HL-60/S4 treated with retinoic acid at 250 ng/mL for 4 days and 3 days (cell line): ENCODE results near the gene INPP4B.

ENCODE experiments used
- in situ Hi-C: fragments of 300-500 bp; cut with MboI; formaldehyde crosslinking; loops from 2 replicates; pipeline ENCODE4 v1.7.0; 2022; ENCODE audit warnings: low sequenced_read_pairs

Gene INPP4B

DNA sequence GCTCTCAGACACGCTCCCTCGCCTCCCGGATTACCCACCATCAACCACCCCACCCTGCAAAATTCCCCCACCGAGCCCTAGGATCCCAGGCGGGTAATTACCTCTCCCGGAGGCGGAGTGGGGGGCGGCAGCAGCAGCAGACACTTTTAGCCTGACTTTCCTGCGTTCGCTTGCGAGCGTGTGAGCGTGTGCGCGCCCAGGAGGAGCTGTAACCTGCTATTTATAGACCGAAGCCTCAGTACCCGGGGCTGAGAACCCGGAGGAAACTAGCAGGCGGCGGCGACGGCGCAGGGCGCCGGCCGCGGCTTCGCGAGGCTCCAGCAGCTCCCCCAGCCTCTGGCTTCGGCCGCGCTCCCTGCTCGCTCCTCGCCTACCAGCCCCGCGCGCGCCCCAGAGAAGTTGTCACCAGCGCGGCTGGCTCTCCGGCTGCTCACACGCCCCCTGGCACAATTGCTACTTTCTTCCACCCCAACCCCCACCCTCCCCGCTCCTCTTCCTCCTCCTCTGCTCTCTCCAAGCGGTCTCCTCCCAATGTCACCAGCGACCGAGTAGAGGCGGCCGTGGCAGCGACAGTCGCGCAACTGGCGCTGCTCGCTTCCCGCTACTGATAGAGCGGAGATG, at the start of gene INPP4B:
INPP4B (minus strand) TSS at position 194 of the 621 bp plus-strand sequence.
- in situ Hi-C loops = no loop called here

DNA sequence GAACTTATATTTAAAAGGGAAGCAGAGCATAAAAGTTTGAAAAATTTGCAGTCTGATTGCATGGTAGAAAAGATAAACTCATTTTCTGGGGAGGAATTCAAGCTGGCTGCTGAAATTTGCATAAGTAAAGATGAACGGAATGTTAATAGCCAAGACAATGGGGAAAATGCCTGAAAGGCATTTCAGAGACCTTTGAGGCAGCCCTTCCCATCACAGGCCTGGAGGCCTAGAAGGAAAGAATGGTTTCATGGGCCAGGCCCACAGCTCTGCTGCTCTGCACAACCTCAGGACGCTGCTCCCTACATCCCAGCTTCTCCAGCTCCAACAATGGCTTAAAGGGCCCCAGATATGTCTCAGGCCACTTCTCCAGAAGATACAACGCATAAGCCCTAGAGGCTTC, 46.9 kb upstream of the INPP4B start:
- in situ Hi-C loops = no loop called here

DNA sequence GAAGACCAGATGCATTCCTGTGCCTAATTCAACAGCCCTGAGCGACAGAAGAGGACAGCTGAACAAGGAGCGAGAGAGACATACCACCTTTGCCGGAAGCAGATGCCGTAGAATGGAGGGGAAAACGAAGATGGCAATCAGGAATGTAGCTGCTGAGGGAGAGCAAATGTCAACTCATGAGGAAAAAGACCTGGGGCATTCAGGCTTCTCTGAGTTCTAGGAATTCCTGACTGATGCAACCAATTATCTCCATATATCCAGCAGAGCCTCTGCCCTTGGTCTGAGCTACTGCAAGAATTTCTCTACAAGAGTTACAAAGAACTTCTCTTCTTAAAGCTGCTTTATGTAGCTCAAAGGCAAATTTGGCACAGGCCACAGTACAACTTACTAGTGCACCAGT, 40.5 kb upstream of the INPP4B start:
- in situ Hi-C loops = no loop called here

DNA sequence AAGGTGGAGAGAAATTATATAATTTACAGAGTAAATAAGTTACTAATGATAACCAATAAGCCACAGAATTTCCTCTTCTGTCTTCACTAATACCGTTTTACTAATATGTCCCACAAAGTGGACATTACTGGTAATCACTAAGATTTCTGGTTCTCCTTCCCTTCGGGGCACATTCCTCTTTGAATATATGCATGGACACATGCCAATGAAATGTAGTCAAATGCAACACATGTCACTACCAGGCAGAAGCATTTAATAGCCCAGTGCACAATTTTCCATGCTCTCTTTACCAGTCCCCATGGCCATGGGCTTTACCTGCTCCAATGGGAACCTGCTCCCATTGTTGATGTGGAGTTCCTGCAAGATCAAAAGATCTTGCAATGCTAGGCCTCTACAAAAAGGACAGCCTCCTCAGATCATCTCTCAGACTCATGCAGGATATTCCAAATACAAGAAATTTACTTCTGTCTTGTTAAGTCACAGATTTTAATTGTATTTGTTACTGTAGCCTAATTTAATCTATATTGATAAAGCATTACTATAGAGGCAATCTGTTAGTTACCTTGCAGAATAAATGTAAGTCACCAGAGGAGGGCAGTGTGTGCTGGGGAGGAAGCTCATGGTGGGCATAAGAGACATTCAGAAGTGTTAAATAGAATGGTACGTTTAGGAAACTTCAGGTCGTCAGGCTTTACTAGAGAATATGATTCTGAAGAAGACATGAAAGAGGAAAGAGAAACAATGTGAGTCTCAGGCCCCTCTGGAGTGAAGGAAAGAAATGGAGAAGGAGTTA, 37.1 kb upstream of the INPP4B start:
- in situ Hi-C loops = no loop called here

DNA sequence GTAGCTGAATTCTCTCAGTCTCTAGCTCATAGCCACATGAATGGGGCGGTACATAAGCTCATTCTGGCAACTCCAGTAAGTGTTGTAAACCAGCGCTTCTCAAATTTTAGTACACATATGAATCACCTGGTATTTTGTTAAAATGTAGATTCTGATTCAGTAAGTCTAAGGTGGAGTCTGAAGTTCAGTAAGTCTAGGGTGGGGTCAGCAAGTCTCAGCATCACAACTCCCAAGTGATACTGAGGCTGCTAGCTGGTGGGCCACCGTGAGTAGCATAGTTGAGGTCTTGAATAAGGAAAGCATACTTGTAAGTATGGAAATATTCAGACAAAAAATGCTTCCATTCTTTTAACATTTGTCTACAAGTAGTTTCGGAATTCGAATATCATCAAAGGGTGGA, 36.1 kb upstream of the INPP4B start:
- in situ Hi-C loops = no loop called here

DNA sequence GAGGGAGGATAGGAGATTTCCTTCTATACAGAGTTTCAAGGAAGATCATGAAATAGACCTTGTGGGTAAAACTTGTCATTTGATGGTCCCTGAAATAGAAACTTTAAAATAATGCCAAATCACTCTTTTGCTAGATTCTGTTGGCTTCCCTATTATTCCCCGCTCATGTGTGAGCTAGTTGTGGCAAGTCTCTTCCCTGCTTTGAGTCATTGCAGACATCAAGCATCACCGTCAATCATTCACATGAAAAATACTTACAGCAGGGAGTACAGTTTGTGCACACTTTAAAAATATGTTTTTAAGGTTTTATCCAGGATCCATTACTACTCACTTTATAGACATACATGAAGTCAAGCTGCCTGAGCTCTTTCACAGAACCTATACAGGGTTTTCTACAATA, 35.2 kb upstream of the INPP4B start:
- in situ Hi-C loops = no loop called here

DNA sequence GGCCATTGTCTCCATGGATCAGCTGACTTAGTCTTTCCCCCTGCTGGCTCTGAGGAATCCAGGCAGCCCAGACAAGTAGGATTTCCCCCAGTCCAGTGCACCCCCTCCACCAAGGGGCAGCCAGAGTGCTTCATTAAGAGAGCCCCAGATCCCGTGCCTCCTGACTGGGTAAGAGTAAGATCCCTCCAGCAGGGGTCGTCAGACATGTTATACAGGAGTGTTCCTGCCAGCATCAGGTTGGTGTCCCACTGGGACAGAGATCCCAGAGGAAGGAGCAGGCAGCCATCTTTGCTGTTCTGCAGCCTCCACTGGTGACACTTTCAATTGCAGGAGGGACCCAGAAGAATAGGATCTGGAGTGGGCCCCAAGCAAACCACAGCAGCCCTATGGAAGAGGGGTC, 29.0 kb upstream of the INPP4B start:
- in situ Hi-C loops = no loop called here

DNA sequence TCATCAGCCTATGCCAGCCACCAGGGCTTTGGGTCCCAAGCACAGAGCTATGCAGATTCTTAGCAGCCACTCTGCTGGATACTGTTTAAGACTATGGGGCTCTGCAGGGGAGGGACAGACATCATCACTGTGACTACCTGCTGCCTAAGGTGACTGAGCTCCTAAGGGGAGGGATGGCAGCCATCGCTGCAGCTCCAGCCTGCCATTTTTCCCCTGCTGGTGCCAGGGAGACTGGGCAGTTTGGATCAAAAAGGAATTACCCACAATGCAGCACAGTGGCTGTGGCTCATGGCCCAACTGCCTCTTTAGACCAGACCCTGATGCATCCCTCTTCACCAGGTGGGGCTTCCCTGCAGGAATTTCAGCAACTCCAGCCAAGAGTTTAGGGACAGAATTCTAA, 28.6 kb upstream of the INPP4B start:
- in situ Hi-C loops = no loop called here

DNA sequence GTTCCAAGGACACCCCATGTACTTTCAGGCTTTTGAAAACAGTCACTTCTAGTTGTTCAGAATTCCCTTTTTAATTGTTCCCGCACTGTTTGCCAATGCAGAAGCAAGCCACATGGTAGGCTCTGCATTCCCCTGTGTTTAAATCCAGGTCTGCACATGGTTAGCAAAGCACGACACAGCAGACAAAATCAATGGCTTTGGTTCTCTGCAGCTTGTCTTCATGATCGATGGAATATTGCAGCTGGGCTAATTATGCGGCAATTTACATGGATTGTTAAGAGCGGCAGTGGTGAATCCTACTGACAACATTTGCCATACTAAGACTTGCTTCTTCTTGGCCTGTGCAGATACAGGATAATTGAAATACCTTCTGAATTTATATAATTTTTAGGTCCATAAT, 20.6 kb upstream of the INPP4B start:
- in situ Hi-C loops = no loop called here

DNA sequence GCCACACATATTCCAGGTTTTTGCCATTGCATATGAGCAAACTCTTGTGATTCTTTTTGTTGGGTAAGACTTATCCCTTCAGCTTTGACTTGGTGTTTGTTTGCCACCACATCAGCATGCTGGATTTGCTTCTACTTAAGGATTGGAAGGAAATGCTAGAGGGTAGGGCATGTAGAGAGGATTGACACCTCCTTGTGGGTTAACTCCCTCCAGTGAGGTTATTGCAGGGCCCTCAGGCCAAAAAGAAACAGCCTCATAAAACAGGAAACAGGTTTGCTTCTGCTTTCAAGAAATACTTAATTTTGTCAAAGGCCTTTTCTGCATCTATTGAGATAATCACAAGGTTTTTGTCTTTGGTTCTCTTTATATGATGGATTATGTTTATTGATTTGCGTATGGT, 15.2 kb upstream of the INPP4B start:
- in situ Hi-C loops = no loop called here

DNA sequence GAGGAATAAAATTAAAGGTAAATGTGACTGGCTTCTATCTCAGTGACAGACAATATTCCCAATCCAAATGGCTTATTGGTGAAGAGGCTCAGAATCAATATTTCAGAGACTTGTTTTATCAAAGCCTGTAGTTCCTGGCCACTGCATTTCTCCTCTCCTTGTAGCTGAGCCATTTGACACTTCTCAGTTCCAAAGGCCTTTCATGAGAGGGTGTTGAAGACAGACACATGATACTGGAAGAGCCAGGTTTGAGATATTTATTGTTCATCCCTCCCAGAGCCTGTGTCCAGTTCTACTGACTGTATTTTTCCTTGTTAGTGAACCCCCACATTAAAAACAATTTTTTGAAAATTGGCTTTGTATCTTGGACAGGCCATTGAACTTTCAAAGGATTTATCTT, 12.9 kb upstream of the INPP4B start:
- in situ Hi-C loops = no loop called here

DNA sequence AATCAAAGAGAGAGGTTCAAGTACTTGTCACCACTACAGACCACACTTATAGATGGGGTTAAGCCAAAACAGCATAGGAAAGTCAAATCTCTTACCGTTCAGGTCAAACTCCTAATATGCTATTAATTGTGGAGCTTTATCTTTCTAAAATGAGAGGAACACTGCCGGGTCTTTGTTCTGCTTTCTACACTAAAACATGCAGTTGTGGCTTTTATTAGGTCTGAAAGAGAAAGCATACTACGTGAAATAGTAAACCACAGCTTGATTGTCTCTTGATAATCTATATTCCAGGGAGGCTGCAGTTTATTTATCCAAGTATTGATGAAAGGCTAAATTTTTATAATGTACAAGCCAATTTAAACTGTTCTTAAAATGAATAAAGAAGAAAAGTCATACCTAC, 12.3 kb upstream of the INPP4B start:
- in situ Hi-C loops = no loop called here

DNA sequence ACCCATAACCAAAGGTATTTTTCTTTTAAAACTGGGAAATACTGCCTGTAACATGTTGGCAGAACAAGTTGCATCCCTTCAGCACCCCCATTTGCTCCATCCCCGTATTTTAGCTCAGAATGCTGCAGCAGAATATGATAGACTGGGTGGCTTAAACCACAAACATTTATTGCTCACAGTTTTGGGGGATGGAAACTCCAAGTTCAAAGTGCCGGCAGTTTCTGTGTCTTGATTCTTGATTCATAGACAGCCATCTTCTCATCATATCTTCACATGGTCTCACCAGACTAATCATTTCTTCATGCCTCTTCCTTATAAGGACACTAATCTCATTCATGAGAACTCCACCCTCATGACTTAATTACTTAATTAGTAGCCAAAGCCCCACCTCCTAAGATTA, 10.5 kb upstream of the INPP4B start:
- in situ Hi-C loops = no loop called here

DNA sequence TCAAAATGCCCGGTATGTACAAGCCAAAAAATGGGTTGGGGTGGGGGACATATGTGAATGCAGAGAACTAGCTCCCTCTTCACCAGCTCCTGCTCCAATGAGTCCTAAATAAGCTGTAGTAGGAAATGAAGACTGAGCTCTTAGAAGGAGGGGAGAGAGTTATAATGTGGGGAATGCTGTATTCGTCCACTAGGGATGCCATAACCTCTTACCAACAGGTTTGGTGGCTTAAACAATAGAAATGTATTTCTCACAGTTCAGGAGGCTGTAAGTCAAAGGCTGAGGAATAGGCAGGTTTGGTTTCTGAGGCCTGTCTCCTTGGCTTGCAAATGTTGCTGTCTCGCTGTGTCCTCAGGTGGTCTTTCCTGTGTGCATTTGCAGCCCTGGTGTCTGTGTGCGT, 4.4 kb upstream of the INPP4B start:
- in situ Hi-C loops = no loop called here

DNA sequence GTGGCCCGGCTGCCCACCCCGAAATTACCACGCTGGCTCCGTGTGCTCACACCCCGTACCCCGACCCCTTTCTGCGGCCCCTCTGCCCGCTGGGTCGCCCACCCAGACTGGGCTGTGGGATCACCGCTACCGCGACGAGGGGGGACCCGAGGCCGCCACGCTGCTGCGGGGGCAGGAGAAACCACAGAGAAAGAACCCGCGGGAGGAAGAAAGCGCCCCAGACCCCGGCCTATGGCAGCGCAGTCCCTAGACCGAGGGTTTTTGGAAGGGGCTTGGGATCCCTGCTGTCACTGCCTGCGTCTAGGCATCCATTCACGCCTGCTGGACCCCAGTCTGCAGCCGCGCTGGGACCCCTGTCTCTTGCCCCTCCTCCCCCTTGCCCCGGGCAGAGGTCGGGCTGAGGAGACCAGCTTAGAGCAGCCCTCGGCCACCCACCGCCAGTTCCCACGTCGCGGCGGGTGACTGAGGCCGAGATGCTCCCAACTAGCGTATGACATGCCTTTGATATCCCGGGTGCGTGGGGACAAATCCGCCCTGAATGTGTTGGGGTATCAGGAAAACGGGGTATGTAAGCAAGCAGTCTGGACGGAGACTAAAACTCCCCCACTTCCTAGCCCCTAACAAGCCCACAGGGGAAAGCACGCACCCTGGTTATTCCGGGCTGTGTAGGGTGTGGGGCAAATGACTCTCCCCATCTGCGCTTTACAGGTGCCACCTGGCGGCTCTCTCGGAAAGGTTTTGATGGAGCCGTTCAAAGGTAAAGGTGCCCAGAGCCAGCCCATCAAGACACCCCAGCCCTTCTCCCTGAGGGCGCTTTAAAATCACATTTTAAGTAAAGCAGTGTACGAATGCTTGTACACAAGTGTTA, 862 bp upstream of the INPP4B start:
- in situ Hi-C loops = no loop called here

DNA sequence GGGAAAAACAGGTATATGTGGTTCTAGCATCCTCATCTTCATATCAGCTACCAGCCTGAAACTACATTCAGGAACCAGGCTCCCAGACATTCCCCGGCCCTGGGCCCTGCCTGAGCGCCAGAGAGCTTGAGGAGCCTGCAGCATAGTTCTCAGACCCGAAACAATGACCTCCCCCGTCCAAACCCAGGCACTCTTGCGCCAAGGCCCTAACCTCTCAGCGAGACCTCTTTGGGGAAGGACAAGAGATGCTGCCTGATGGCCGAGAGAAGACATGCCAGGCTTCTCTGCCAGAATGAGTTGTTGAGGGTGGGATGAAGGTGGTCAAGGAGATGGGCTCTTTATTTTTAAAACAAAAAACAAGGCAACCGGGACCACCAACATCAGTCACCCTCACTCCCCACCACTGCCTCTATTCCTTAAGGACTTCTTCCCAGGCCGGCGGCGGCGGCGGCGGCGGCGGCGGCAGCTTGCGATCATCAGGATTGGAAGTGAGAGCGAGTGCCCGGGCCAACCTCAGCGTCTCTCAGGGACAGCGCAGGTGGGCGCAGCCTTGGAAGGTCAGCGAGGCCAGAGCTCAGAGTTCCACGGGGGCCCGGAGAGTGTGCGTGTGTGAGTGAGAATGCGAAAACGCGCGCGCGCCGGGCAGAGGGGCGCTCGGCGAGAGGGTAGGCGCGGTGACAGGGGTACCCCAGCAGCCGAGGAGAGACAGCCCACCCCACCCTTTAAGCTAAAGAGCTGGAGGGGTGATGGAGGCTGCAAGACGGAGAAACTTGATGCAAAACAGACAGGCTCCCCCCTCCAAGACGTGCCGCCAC, 601 bp downstream of the INPP4B start:
- in situ Hi-C loops = no loop called here

DNA sequence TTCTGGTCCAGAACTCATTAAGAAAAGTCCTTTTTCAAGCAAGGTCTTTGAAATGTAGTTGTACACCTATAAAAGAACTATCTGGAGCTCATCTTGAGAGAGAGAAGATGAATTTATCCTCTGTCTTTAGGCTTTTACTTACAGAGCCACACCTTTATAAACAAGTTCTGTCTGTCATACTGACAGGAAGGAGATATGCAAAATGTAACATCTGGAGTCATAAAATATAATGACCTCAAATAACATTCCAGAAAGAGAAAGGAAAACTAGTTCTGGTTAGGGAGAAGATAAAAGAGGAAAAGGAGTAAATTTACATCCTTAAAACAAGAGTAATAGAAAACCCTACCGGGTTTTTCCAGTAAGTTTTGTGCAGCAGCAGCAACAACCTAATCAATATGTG, 1.3 kb downstream of the INPP4B start:
- in situ Hi-C loops = no loop called here

DNA sequence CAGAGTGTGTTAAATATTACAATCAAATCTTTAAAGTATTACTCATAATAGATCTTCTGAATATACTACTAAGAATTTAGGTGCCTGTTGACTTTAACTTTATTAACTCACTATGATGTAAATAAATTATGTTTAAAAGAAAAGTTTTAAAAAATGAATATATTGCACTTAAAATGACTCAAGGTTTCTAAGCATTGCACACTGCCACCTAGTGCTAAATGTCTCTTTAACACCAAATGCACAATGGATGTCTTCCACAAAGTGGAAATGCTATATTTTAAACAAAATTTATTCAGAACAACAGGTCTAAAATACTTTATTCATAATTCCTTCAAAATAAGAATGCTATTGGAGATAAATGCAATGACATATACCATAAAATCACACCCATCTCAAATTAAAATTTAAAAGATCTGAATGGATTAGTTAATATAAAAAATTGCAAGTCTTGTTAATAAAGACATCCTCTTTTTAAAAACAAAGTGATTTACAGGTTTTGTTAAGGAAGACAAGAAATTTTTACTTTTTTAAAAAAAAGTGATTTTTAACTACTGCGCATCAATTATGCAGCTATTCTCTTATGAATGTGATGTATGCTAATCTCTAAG, 5.5 kb downstream of the INPP4B start:
- in situ Hi-C loops = no loop called here

DNA sequence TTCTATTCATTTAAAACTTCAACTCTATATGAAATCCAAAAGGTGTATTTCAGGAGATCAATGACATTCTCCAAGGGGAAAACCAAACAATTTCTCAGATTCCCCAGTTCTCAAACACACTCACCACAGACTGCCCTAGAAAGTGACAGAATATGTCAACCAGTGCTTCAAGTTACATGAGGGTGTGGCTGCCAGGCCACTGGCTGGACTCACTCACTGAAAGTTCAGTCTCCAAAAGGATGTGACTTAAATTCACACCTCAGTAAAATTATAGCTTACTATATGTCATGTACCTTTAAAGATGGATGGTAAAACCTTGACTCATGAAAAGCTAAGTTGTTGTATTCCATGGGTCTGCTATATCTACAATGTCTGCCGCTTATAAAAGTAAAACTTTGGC, 7.3 kb downstream of the INPP4B start:
- in situ Hi-C loops = no loop called here

DNA sequence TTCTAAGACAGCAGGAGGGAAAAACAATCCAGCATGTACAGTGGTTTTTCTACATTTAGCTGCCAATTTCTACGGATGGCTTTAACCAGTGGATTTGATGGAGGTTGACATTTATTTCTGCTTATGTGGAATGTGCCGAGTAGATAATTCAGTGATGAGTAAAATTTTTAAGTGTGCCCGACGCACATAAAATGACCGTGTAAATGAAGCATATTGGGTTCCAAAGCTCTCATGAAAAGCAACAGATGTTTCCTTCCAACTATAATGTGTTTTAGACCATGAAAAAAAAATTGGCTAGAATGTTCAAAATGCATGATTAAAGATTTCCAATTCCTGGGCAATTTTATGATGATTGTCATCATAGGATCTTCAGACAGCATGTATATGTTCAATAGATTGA, 14.1 kb downstream of the INPP4B start:
- in situ Hi-C loops = no loop called here
